IMR-90 (cell line): ENCODE measurements around the gene ADTRP. TPM values are rescaled to one million over a fixed set of nuclear protein-coding genes. Genes with fewer than 3 reads are reported as not detected.

ENCODE experiments used
- CHD1 ChIP-seq: IDR thresholded peaks from 2 replicates; pipeline ENCODE4 v1.6.1; 2012; ENCODE audit warnings: low read depth, low read length, improper control_type of control experiment
- NFE2L2 ChIP-seq: fragments of 150-350 bp; IDR thresholded peaks from 2 replicates; pipeline ENCODE4 v1.6.1; 2016; ENCODE audit warnings: low read depth, mild to moderate bottlenecking, low read length
- RAD21 ChIP-seq: IDR thresholded peaks from 2 replicates; pipeline ENCODE4 v1.6.1; 2012; ENCODE audit warnings: low read length, improper control_type of control experiment
- SMC3 ChIP-seq: fragments of 150-350 bp; IDR thresholded peaks from 2 replicates; pipeline ENCODE4 v1.6.1; 2016; ENCODE audit warnings: low read depth, mild to moderate bottlenecking, antibody characterized with exemption, low read length, moderate library complexity
- polyA plus RNA-seq, 3 experiments: library from polyadenylated mRNA; depleted of rRNA; stranded (reverse); fragments of >200 nt; gene quantifications; 2 replicates each; pipeline ENCODE4 v1.2.3, GENCODE V29; 2012; ENCODE audit warnings: low replicate concordance in 1 of 3
- total RNA-seq: library from RNA; depleted of rRNA; stranded (reverse); fragments of >200 nt; gene quantifications from 2 replicates; pipeline ENCODE4 v1.2.3, GENCODE V29; 2012

The ADTRP gene
- total and polyA plus RNA-seq, 2 of the 4 experiments (the other 2 are of a cell fraction), result 0.50 to 0.72 TPM

DNA sequence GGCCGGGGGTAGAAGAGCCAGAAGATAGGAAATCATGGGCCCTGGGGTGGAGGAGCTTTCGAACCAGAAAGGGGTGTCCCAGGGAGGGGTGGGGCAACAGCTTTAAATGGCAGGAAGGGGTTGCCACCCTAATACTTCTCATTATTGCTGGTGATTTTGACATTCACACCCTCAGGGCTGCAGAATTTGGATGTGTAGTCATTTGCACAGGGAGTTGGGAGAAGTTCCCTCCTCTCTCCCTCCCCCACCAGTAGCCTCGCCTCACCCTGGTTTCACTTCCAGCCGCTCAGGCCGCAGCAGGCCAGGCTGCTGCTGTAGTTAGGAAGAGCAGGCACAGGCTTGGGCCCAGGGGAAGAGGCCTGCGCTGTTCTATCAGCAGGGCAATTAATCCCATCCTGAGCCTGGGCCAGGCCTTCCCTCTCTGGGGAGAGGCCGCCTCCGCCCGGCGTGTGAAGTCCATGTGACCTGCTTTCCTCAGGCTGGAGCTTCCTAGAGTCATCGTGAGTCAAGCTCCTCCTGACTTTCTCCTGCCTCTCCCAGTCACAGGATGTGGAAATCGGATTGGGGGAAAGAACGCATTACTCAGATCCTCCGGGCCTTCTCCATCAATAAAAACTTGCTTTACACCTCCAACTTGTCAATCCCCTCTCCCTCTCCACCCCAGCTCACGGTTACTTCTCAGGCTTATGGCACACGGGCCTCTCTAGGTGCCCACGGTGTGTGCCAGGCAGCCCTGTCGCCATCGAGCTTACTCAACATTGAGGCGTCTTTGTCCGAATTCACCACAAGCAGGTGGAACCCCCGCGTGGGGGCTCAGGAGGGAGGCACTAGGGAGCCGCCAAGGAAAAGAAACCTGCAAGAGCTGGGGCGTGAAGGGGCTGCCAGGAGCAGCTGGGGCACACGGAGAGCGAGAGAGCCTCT, 7.8 kb downstream of the ADTRP start (continued):
- TF ChIP-seq NFE2L2 (peak; percentile 85; the same call in 1 of the 2 replicates), CHD1 (no peak), RAD21 (no peak; the same call in none of the 2 replicates), SMC3 (peak; percentile 25; the same call in 1 of the 2 replicates)
